IMR-90 (cell line): ENCODE data around the gene NIT1. TPM values are rescaled to one million over a fixed set of nuclear protein-coding genes. Genes with fewer than 3 reads are reported as not detected.

ENCODE experiments used
- BHLHE40 ChIP-seq: fragments of 150-350 bp; IDR thresholded peaks from 2 replicates; pipeline ENCODE4 v1.6.1; 2016; ENCODE audit warnings: mild to moderate bottlenecking, low read depth, low read length
- CTCF ChIP-seq: conservative IDR thresholded peaks from 2 replicates; pipeline ENCODE4 v1.5.1; 2012; ENCODE audit warnings: mild to moderate bottlenecking, low read depth, low read length, improper control_type of control experiment
- MXI1 ChIP-seq: IDR thresholded peaks from 2 replicates; pipeline ENCODE4 v1.6.1; 2012; ENCODE audit warnings: low read depth, mild to moderate bottlenecking, low read length, moderate library complexity, borderline replicate concordance
- NFE2L2 ChIP-seq: fragments of 150-350 bp; IDR thresholded peaks from 2 replicates; pipeline ENCODE4 v1.6.1; 2016; ENCODE audit warnings: low read depth, mild to moderate bottlenecking, low read length
- POLR2A ChIP-seq: IDR thresholded peaks from 2 replicates; pipeline ENCODE4 v1.6.1; 2012; ENCODE audit warnings: mild to moderate bottlenecking, low read depth, low read length
- SMC3 ChIP-seq: fragments of 150-350 bp; IDR thresholded peaks from 2 replicates; pipeline ENCODE4 v1.6.1; 2016; ENCODE audit warnings: low read depth, mild to moderate bottlenecking, antibody characterized with exemption, low read length, moderate library complexity
- polyA plus RNA-seq, 3 experiments: library from polyadenylated mRNA; depleted of rRNA; stranded (reverse); fragments of >200 nt; gene quantifications; 2 replicates each; pipeline ENCODE4 v1.2.3, GENCODE V29; 2012; ENCODE audit warnings: low replicate concordance in 1 of 3
- total RNA-seq: library from RNA; depleted of rRNA; stranded (reverse); fragments of >200 nt; gene quantifications from 2 replicates; pipeline ENCODE4 v1.2.3, GENCODE V29; 2012

Gene NIT1
- total and polyA plus RNA-seq, 2 of the 4 experiments (the other 2 are of a cell fraction), result 22.8 to 33.6 TPM

- TF ChIP-seq CTCF, result no peak
- peak; percentile 94 for TF ChIP-seq POLR2A
- TF ChIP-seq SMC3, result no peak
- no peak for TF ChIP-seq BHLHE40
- no peak for TF ChIP-seq NFE2L2
- TF ChIP-seq MXI1, result peak; percentile 78; the same call in 1 of the 2 replicates
Measured at GRCh38 chr1:161117759-161118581, at the start of gene NIT1, which contains the start of gene PFDN2 (continued).
